Jurkat, Clone E6-1 (cell line): Measurements from ENCODE around the gene RIC8A.

Experiments
- DNase-seq: peaks from one replicate; pipeline ENCODE4 v3.0.0-alpha.2; 2011; ENCODE audit warnings: low read depth, low spot score
- H3K4me3 ChIP-seq: 2 replicates; pipeline ENCODE4 v1.5.1; 2011; ENCODE audit warnings: mild to moderate bottlenecking, low read length, control low read depth, moderate library complexity

RIC8A gene

GRCh38 chr11:261624-262023 lies 54.1 kb downstream of the RIC8A start:
- H3K4me3 ChIP-seq, result no peak overlapping the region
- DNase-seq, result no peak
